Thyroid gland (tissue), 4 donors: ENCODE results near the gene PKD1L1. TPM values are rescaled to one million over a fixed set of nuclear protein-coding genes. Genes with fewer than 3 reads are reported as not detected.

Experiments
- DNase-seq, 2 donors: peaks; one replicate each; pipeline ENCODE4 v3.0.0-alpha.2; 2019
- H3K27ac ChIP-seq, 3 donors: fragments of 200-600 bp; sonication (generic); 1 replicate in 2 of 3; 2 replicates in 1 of 3; pipeline ENCODE4 v1.5.1; 2016 to 2019; ENCODE audit warnings: mild to moderate bottlenecking in 1 of 3, moderate library complexity in 1 of 3
- H3K27me3 ChIP-seq: fragments of 200-600 bp; sonication (generic); one replicate; pipeline ENCODE4 v1.5.1; 2019
- H3K36me3 ChIP-seq, 2 donors: fragments of 200-600 bp; sonication (generic); one replicate each; pipeline ENCODE4 v1.5.1; 2016 to 2019
- H3K4me1 ChIP-seq, 2 donors: fragments of 200-600 bp; sonication (generic); one replicate each; pipeline ENCODE4 v1.5.1; 2017 to 2019
- H3K4me3 ChIP-seq, 3 donors: fragments of 200-600 bp; sonication (generic); replicated peaks in 1 of 3; 1 replicate in 2 of 3; 2 replicates in 1 of 3; pipeline ENCODE4 v1.5.1; 2016; ENCODE audit warnings: mild to moderate bottlenecking in 1 of 3
- H3K9me3 ChIP-seq: fragments of 200-600 bp; sonication (generic); one replicate; pipeline ENCODE4 v1.5.1; 2017
- CTCF ChIP-seq, 6 experiments: fragments of 200-600 bp in 3 of 6; fragments of 450-650 bp in 3 of 6; sonication (generic) in 3 of 6; IDR thresholded peaks; one replicate each; pipeline ENCODE4 v1.5.1; 2016 to 2019; ENCODE audit warnings: antibody characterized with exemption in 6 of 6, mild to moderate bottlenecking in 2 of 6, inconsistent platforms in 1 of 6, moderate library complexity in 1 of 6
- POLR2A ChIP-seq, 2 donors: fragments of 450-650 bp; IDR thresholded peaks; one replicate each; pipeline ENCODE4 v1.6.1; 2017; ENCODE audit warnings: antibody characterized with exemption in 2 of 2, mild to moderate bottlenecking in 2 of 2, moderate library complexity in 1 of 2
- WGBS, 2 donors: methylation state at CpG; one replicate each; pipeline ENCODE4 v1.1.5; 2017; 5-methylcytosine and 5-hydroxymethylcytosine counted together
- intact Hi-C: fragments of 100-400 bp; cut with DNase I; formaldehyde crosslinking; loops from one replicate; pipeline ENCODE4 v1.15.1; 2023
- total RNA-seq, 4 donors: library from RNA; depleted of rRNA; stranded (reverse); fragments of >200 nt; gene quantifications; one replicate each; pipeline ENCODE4 v1.2.3, GENCODE V29; 2016

PKD1L1 gene
- total RNA-seq, 4 donors from 2014 or later: under 0.01 to 0.17 (median 0.14) TPM

- WGBS, 2 donors: 73 to 82% methylated on average over 3 of the region's 3 CpGs
- Histone ChIP-seq H3K27ac (no peak overlapping the region), H3K36me3 (no peaks in the 10 kb centered on the region), H3K4me3 (no peak overlapping the region), H3K27me3 (no peaks in the 10 kb centered on the region), H3K4me1 (no peaks in the 10 kb centered on the region), H3K9me3 (no peaks in the 10 kb centered on the region)
- no peak for DNase-seq
- TF ChIP-seq CTCF (IDR thresholded peaks at IDR 0.05) (no peak), POLR2A (IDR thresholded peaks at IDR 0.05) (no peak)
- intact Hi-C loops: no loop called here
Observed at GRCh38 chr7:47866120-47866519, 82.1 kb downstream of the PKD1L1 start.

- WGBS, 2 donors: 87 to 92% methylated on average over 9 of the region's 9 CpGs
- no peak for DNase-seq
Observed at GRCh38 chr7:47852330-47853245, 95.7 kb downstream of the PKD1L1 start.

GRCh38 chr7:47847207-47847606 is 101.1 kb downstream of the PKD1L1 start:
- intact Hi-C loops: no loop called here

More at GRCh38 chr7:47852330-47853245, 95.7 kb downstream of the PKD1L1 start:
- H3K27me3 ChIP-seq: no peaks in the 10 kb centered on the region
- no peaks in the 10 kb centered on the region for H3K36me3 ChIP-seq
- H3K9me3 ChIP-seq: no peaks in the 10 kb centered on the region
- no peaks in the 10 kb centered on the region for H3K4me1 ChIP-seq
- intact Hi-C loops: no loop called here
- H3K4me3 ChIP-seq: no peak overlapping the region
- TF ChIP-seq CTCF (IDR thresholded peaks at IDR 0.05) (no peak), POLR2A (IDR thresholded peaks at IDR 0.05) (no peak)
- no peak overlapping the region for H3K27ac ChIP-seq

GRCh38 chr7:47846138-47846836 is 102.0 kb downstream of the PKD1L1 start:
- Histone ChIP-seq H3K27me3 (no peaks in the 10 kb centered on the region), H3K36me3 (no peaks in the 10 kb centered on the region), H3K4me3 (no peak overlapping the region), H3K4me1 (no peaks in the 10 kb centered on the region), H3K9me3 (no peaks in the 10 kb centered on the region), H3K27ac (no peak overlapping the region)
- intact Hi-C loops: no loop called here
- no peak for DNase-seq
- no peak for TF ChIP-seq CTCF (IDR thresholded peaks at IDR 0.05)
- TF ChIP-seq POLR2A (IDR thresholded peaks at IDR 0.05): no peak
- WGBS, 2 donors: 84 to 92% methylated on average over 7 of the region's 7 CpGs

More at GRCh38 chr7:47847207-47847606, 101.1 kb downstream of the PKD1L1 start:
- H3K36me3 ChIP-seq: no peaks in the 10 kb centered on the region
- H3K4me1 ChIP-seq: no peaks in the 10 kb centered on the region
- no peaks in the 10 kb centered on the region for H3K27me3 ChIP-seq
- 62 to 75% methylated on average over 5 of the region's 5 CpGs for WGBS, 2 donors
- TF ChIP-seq POLR2A (IDR thresholded peaks at IDR 0.05): no peak
- H3K27ac ChIP-seq: no peak overlapping the region
- no peak for DNase-seq
- H3K9me3 ChIP-seq: no peaks in the 10 kb centered on the region
- no peak overlapping the region for H3K4me3 ChIP-seq

- DNase-seq: no peak
- Histone ChIP-seq H3K4me1 (no peaks in the 10 kb centered on the region), H3K9me3 (no peaks in the 10 kb centered on the region), H3K4me3 (no peak overlapping the region), H3K36me3 (no peaks in the 10 kb centered on the region), H3K27ac (no peak overlapping the region), H3K27me3 (no peaks in the 10 kb centered on the region)
- intact Hi-C loops: no loop called here
- TF ChIP-seq CTCF (IDR thresholded peaks at IDR 0.05): no peak
- TF ChIP-seq POLR2A (IDR thresholded peaks at IDR 0.05): no peak
Observed at GRCh38 chr7:47844311-47844710, 104.0 kb downstream of the PKD1L1 start.
